Keratinocyte (primary cell): Measurements from ENCODE around the gene C22orf39. TPM values are rescaled to one million over a fixed set of nuclear protein-coding genes. Genes with fewer than 3 reads are reported as not detected.

Source experiments
- DNase-seq: peaks from one replicate; pipeline ENCODE4 v3.0.0-alpha.2; 2011; ENCODE audit warnings: low read depth, missing footprints, low spot score
- FAIRE-seq: peaks from 2 replicates; lab custom pipeline; 2011; peaks lifted over from hg19 to GRCh38; lab: Jason Lieb, UNC
- H2AFZ ChIP-seq: 2 replicates; pipeline ENCODE4 v1.6.0; 2012; ENCODE audit warnings: low read length, control low read depth, inconsistent platforms; ENCODE audit not compliant: control insufficient read depth
- H3K27ac ChIP-seq: 2 replicates; pipeline ENCODE4 v1.5.1; 2011; ENCODE audit warnings: low read length; ENCODE audit not compliant: control insufficient read depth, insufficient read depth
- H3K27me3 ChIP-seq: 3 replicates; pipeline ENCODE4 v1.6.0; 2011; ENCODE audit warnings: low read length; ENCODE audit not compliant: control insufficient read depth, insufficient read depth; ENCODE audit errors: extremely low read depth
- H3K36me3 ChIP-seq, 2 experiments: 2 replicates in 1 of 2; 3 replicates in 1 of 2; pipeline ENCODE4 v1.5.1; 2011; ENCODE audit warnings: low read length in 2 of 2, mild to moderate bottlenecking in 1 of 2; ENCODE audit not compliant: control insufficient read depth in 2 of 2, insufficient read depth in 2 of 2; ENCODE audit errors: extremely low read depth in 1 of 2
- H3K4me1 ChIP-seq: 3 replicates; pipeline ENCODE4 v1.5.1; 2011; ENCODE audit warnings: low read length; ENCODE audit not compliant: control insufficient read depth, insufficient read depth; ENCODE audit errors: extremely low read depth
- H3K4me2 ChIP-seq: 3 replicates; pipeline ENCODE4 v1.6.0; 2011; ENCODE audit warnings: low read depth, low read length; ENCODE audit not compliant: control insufficient read depth, insufficient read depth; ENCODE audit errors: extremely low read depth
- H3K4me3 ChIP-seq, 3 experiments: fragments of 200-600 bp in 1 of 3; sonication (generic) in 1 of 3; 2 replicates in 2 of 3; 3 replicates in 1 of 3; pipeline ENCODE4 v1.5.1; 2011 to 2016; ENCODE audit warnings: low read length in 3 of 3, mild to moderate bottlenecking in 3 of 3, control low read depth in 2 of 3, inconsistent platforms in 1 of 3, low read depth in 1 of 3, mixed read lengths in 1 of 3, mixed run types in 1 of 3, moderate library complexity in 1 of 3; ENCODE audit not compliant: control insufficient read depth in 2 of 3, insufficient read depth in 2 of 3; ENCODE audit errors: extremely low read depth in 1 of 3
- H3K79me2 ChIP-seq: 2 replicates; pipeline ENCODE4 v1.6.0; 2012; ENCODE audit warnings: low read length; ENCODE audit not compliant: control insufficient read depth, insufficient read depth
- H3K9ac ChIP-seq: 3 replicates; pipeline ENCODE4 v1.6.0; 2011; ENCODE audit warnings: low read length; ENCODE audit not compliant: control insufficient read depth, insufficient read depth; ENCODE audit errors: extremely low read depth
- H3K9me1 ChIP-seq: 3 replicates; pipeline ENCODE4 v1.6.0; 2011; ENCODE audit warnings: low read length; ENCODE audit not compliant: control insufficient read depth, insufficient read depth; ENCODE audit errors: extremely low read depth
- H3K9me3 ChIP-seq: 2 replicates; pipeline ENCODE4 v1.5.1; 2012; ENCODE audit warnings: low read depth, low read length; ENCODE audit not compliant: control insufficient read depth
- H4K20me1 ChIP-seq: 3 replicates; pipeline ENCODE4 v1.6.0; 2011; ENCODE audit warnings: low read length; ENCODE audit not compliant: control insufficient read depth, insufficient read depth; ENCODE audit errors: extremely low read depth
- CTCF ChIP-seq, 3 experiments: IDR thresholded peaks in 1 of 3; conservative IDR thresholded peaks in 1 of 3; optimal IDR thresholded peaks in 1 of 3; 2 replicates in 2 of 3; 3 replicates in 1 of 3; pipeline versions ENCODE3 to v1.5.1; 2011; ENCODE audit warnings: low read length in 3 of 3, mild to moderate bottlenecking in 3 of 3, moderate library complexity in 2 of 3, control low read depth in 1 of 3, inconsistent platforms in 1 of 3; ENCODE audit not compliant: insufficient read depth in 2 of 3; ENCODE audit errors: extremely low read depth in 1 of 3
- EZH2 ChIP-seq: IDR thresholded peaks from one replicate; pipeline ENCODE4 v1.6.1; 2012; ENCODE audit warnings: inconsistent platforms, mild to moderate bottlenecking, low read length, moderate library complexity
- dilution Hi-C: fragments of 300-500 bp; cut with MboI; formaldehyde crosslinking; loops from one replicate; pipeline ENCODE4 v1.7.0; 2020; ENCODE audit warnings: low sequenced_read_pairs; ENCODE audit not compliant: extremely low pct_ligation_motif_present
- polyA plus RNA-seq, 5 experiments: library from polyadenylated mRNA; depleted of rRNA in 3 of 5; stranded (reverse) in 3 of 5; stranded (forward) in 1 of 5; unstranded in 1 of 5; fragments of >200 nt; gene quantifications; 1 replicate in 1 of 5; 2 replicates in 3 of 5; 3 replicates in 1 of 5; pipeline versions ENCODE4 v1.2.1 to v1.2.3, GENCODE V29; 2011 to 2012; ENCODE audit warnings: missing spikeins in 2 of 5, low read depth in 1 of 5, low replicate concordance in 1 of 5

Gene C22orf39
- polyA plus RNA-seq, 1 donor (not counting 4 experiments of a cell fraction or from before 2014, with no cell fraction given) = 13.8 TPM

GRCh38 chr22:19443544-19444211, 3.8 kb downstream of the C22orf39 start:
- FAIRE-seq = no peak
- Histone ChIP-seq H3K27me3 (no peaks in the 10 kb centered on the region), H3K4me1 (peaks cover 6% of the 10 kb centered on the region), H3K27ac (no peak overlapping the region), H3K9me1 (no peaks in the 10 kb centered on the region), H3K9me3 (no peaks in the 10 kb centered on the region), H2AFZ (no peak overlapping the region), H3K4me2 (no peak overlapping the region), H3K4me3 (no peak overlapping the region), H3K79me2 (peaks cover 51% of the 10 kb centered on the region), H3K36me3 (peaks cover 3 to 6% of the 10 kb centered on the region in 2 experiments), H3K9ac (no peak overlapping the region), H4K20me1 (peaks cover 2% of the 10 kb centered on the region)
- TF ChIP-seq EZH2 (no peak), CTCF (optimal IDR thresholded peaks at IDR 0.05 in 1 of 3, IDR thresholded peaks at IDR 0.05 in 1 of 3, conservative IDR thresholded peaks at IDR 0.05 in 1 of 3; ENCODE audit: extremely low read depth in 1 of 3, insufficient read depth in 2 of 3, low read length in 3 of 3) (no peak)
- no peak for DNase-seq
- dilution Hi-C loops = no loop called here

- no peak overlapping the region for H2AFZ ChIP-seq
- H3K4me3 ChIP-seq = no peak overlapping the region
- no peak overlapping the region for H3K4me2 ChIP-seq
- FAIRE-seq = no peak
- no peak overlapping the region for H3K9ac ChIP-seq
- peaks cover 2% of the 10 kb centered on the region for H4K20me1 ChIP-seq
- TF ChIP-seq CTCF (optimal IDR thresholded peaks at IDR 0.05 in 1 of 3, IDR thresholded peaks at IDR 0.05 in 1 of 3, conservative IDR thresholded peaks at IDR 0.05 in 1 of 3; ENCODE audit: extremely low read depth in 1 of 3, insufficient read depth in 2 of 3, low read length in 3 of 3) (no peak), EZH2 (no peak)
- H3K4me1 ChIP-seq = no peaks in the 10 kb centered on the region
- H3K27ac ChIP-seq = no peak overlapping the region
- H3K9me1 ChIP-seq = no peaks in the 10 kb centered on the region
- peaks cover 49% of the 10 kb centered on the region for H3K79me2 ChIP-seq
- dilution Hi-C loops = no loop called here
- peaks cover 3 to 6% of the 10 kb centered on the region in 2 experiments for H3K36me3 ChIP-seq
- no peak for DNase-seq
- H3K27me3 ChIP-seq = no peaks in the 10 kb centered on the region
- no peaks in the 10 kb centered on the region for H3K9me3 ChIP-seq
Measured at GRCh38 chr22:19442166-19442565, 5.3 kb downstream of the C22orf39 start.
